Measurements from ENCODE around the gene ANKRD33B. TPM values are rescaled to one million over a fixed set of nuclear protein-coding genes. Genes with fewer than 3 reads are reported as not detected.

Gene ANKRD33B
- total RNA-seq, 1 experiment from 2014 or later, result 6.9 TPM

GRCh38 chr5:10566543-10567068 lies 2.7 kb downstream of the ANKRD33B start:
- H4K20me1 ChIP-seq (ENCODE audit: control insufficient read depth, insufficient read depth, insufficient read length), result no peaks in the 10 kb centered on the region
- no peak overlapping the region for H2BK120ac ChIP-seq (ENCODE audit: low read depth, low read length, poor library complexity, severe bottlenecking)
- no peak overlapping the region for H3K9ac ChIP-seq (ENCODE audit: extremely low read depth, insufficient read length, low read length)
- no CpG with 5 or more reads among the region's 8 CpGs for WGBS (ENCODE audit: extremely low coverage, insufficient read length, low lambda C conversion rate)
- no peak overlapping the region for H3T11ph ChIP-seq (ENCODE audit: low read length)
- no peak overlapping the region for H2BK15ac ChIP-seq (ENCODE audit: low read depth, low read length)
- TF ChIP-seq CTCF (conservative IDR thresholded peaks at IDR 0.05), result no peak
- H3K79me1 ChIP-seq (ENCODE audit: insufficient read depth, low read depth, low read length, poor library complexity, severe bottlenecking), result no peaks in the 10 kb centered on the region
- no peak overlapping the region for H4K91ac ChIP-seq (ENCODE audit: insufficient read length, low read depth, low read length)
- no peak overlapping the region for H2AFZ ChIP-seq (ENCODE audit: low read length)
- peaks cover 72% of the 10 kb centered on the region for H3K27me3 Mint-ChIP-seq (ENCODE audit: low read depth)
- H3K27ac Mint-ChIP-seq, result no peak overlapping the region
- H4K5ac ChIP-seq (ENCODE audit: insufficient read length, low read depth, low read length), result no peak overlapping the region
- no peak overlapping the region for H3K4me3 Mint-ChIP-seq
- no peak overlapping the region for H3K27ac ChIP-seq (ENCODE audit: insufficient read length, low read depth, low read length)
- no peak overlapping the region for H3K23ac ChIP-seq (ENCODE audit: insufficient read length, low read depth, low read length)
- no peak overlapping the region for H3K14ac ChIP-seq (ENCODE audit: insufficient read depth, low read length)
- H3K36me3 Mint-ChIP-seq (ENCODE audit: insufficient read depth in 1 of 3, low read depth in 3 of 3), result no peaks in the 10 kb centered on the region; a peak in 1 of 7 replicates
- no peak overlapping the region for H2BK12ac ChIP-seq (ENCODE audit: insufficient read length, low read depth, low read length)
- H2BK5ac ChIP-seq (ENCODE audit: insufficient read length, low read length), result no peak overlapping the region
- H3K79me2 ChIP-seq (ENCODE audit: insufficient read depth, low read length), result no peaks in the 10 kb centered on the region
- H4K8ac ChIP-seq (replicated peaks; ENCODE audit: insufficient read length, low read depth, low read length), result no peak overlapping the region
- H3K4me1 ChIP-seq (ENCODE audit: insufficient read depth, low read length), result peaks cover 3% of the 10 kb centered on the region; the same call in 1 of the 2 replicates
- no peaks in the 10 kb centered on the region for H3K9me3 ChIP-seq (ENCODE audit: control insufficient read depth, low read depth, low read length)
- H3K23me2 ChIP-seq (ENCODE audit: insufficient read length, low read depth, low read length, poor library complexity, severe bottlenecking), result peaks cover 19% of the 10 kb centered on the region
- H2BK20ac ChIP-seq (ENCODE audit: low read depth, low read length, poor library complexity, severe bottlenecking), result no peak overlapping the region
- H3K4me2 ChIP-seq (ENCODE audit: insufficient read depth, insufficient read length, low read length), result no peak overlapping the region
- no peak overlapping the region for H3K4ac ChIP-seq (ENCODE audit: low read depth, low read length)
- no peaks in the 10 kb centered on the region for H3K9me3 Mint-ChIP-seq
- H3K27me3 ChIP-seq (ENCODE audit: insufficient read depth, low read length), result peaks cover 25% of the 10 kb centered on the region
- no peak for DNase-seq
- H3K56ac ChIP-seq (ENCODE audit: insufficient read length, low read depth, low read length), result no peak overlapping the region
- no peak overlapping the region for H3K18ac ChIP-seq (ENCODE audit: insufficient read length, low read depth, low read length)
- H3K4me1 Mint-ChIP-seq, result peaks cover 9 to 18% of the 10 kb centered on the region in 2 experiments
- H2AK5ac ChIP-seq (ENCODE audit: insufficient read length, low read length), result no peak overlapping the region
